NB4 (cell line): Measurements from ENCODE around the gene MAN2A2.

ENCODE experiments used
- DNase-seq: peaks from one replicate; pipeline ENCODE4 v3.0.0; 2010; ENCODE audit warnings: low read depth
- H3K4me3 ChIP-seq: one replicate; pipeline ENCODE4 v1.5.1; 2011; ENCODE audit warnings: mild to moderate bottlenecking, low read depth, low read length, moderate library complexity
- CTCF ChIP-seq: IDR thresholded peaks from one replicate; pipeline ENCODE4 v1.5.1; 2012; ENCODE audit warnings: low read depth, low read length
- MAX ChIP-seq: IDR thresholded peaks from 2 replicates; pipeline ENCODE4 v1.6.1; 2011; ENCODE audit warnings: low read depth, low read length
- MYC ChIP-seq: IDR thresholded peaks from 2 replicates; pipeline ENCODE4 v1.6.1; 2011; ENCODE audit warnings: low read depth, low read length
- POLR2A ChIP-seq: IDR thresholded peaks from 2 replicates; pipeline ENCODE4 v1.6.1; 2011; ENCODE audit warnings: mild to moderate bottlenecking; ENCODE audit not compliant: insufficient read length; ENCODE audit errors: extremely low read depth

Gene MAN2A2

GRCh38 chr15:90864507-90864906 lies 38.6 kb upstream of the MAN2A2 start:
- peak; percentile 28 for DNase-seq
- TF ChIP-seq MAX = no peak
- no peak for TF ChIP-seq POLR2A
- TF ChIP-seq MYC = no peak
- no peak for TF ChIP-seq CTCF
- no peak overlapping the region for H3K4me3 ChIP-seq

DNA sequence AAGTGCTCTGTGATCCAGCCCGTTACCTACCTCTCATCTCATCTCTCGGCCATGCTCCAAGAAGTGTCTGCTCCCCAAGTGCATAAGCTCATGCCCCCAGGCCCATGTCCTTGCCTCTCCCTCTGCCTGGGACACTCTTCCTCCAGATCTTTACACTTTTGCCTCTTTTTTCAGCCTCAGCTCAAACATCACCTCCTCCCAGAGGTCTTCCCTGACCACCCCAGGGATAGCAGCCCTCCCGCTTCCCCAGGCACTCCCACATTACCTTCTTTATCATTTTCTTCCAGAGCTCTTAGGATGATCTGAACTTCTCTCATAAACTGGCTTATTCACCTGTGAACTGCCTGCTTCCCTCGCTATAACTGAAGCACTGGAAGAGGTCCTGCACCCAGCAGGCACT lies 37.4 kb upstream of the MAN2A2 start:
- DNase-seq = no peak
- TF ChIP-seq CTCF = no peak
- no peak for TF ChIP-seq MYC
- TF ChIP-seq POLR2A = no peak
- TF ChIP-seq MAX = no peak
- H3K4me3 ChIP-seq = no peak overlapping the region

DNA sequence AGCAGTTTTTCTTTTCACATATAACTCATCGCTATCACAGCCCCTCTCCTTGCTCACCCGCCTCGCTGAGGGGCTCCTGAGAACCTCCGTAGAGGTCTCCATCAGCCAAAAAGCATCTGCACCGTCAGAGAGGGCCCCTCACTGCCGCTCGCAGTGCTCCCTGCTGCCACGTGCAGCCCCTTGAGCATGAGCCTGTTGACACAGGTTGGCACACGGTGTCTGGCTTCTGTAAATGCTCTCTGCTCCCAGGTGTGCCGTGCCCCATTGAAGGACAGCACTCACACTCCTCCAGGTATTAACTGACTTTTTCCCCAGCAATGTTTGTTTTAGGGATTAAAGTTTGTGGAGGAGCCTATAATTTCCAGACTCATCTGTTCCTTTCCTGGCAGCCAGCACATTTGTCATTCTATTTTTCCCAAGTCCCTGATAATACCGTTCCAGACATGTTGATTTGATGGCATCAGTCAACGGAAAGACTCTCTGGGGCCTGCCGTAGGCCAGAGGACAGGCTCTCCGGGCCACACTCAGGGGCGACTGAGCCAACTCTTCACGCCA lies 36.9 kb upstream of the MAN2A2 start:
- no peak for TF ChIP-seq CTCF
- no peak for TF ChIP-seq POLR2A
- no peak for TF ChIP-seq MYC
- TF ChIP-seq MAX = no peak
- no peak for DNase-seq

GRCh38 chr15:90866800-90867199 lies 36.3 kb upstream of the MAN2A2 start:
- no peak for TF ChIP-seq MYC
- no peak for TF ChIP-seq CTCF
- TF ChIP-seq POLR2A = no peak
- TF ChIP-seq MAX = no peak

More for the DNA sequence above, 36.9 kb upstream of the MAN2A2 start:
- H3K4me3 ChIP-seq = no peak overlapping the region

GRCh38 chr15:90868261-90868689 lies 34.8 kb upstream of the MAN2A2 start, which contains the start of gene FURIN:
Gene FURIN, plus strand, starts transcription at chr15:90868588. Its CDS starts 7,153 bp downstream, at chr15:90875741.
- H3K4me3 ChIP-seq = no peak within 1 kb of the TSS
- TF ChIP-seq MAX = no peak
- no peak for TF ChIP-seq POLR2A
- TF ChIP-seq MYC = no peak
- TF ChIP-seq CTCF = no peak
- no peak for DNase-seq

More at GRCh38 chr15:90866800-90867199, 36.3 kb upstream of the MAN2A2 start:
- no peak for DNase-seq
- H3K4me3 ChIP-seq = no peak overlapping the region

- TF ChIP-seq CTCF (no peak), MYC (no peak), MAX (no peak), POLR2A (no peak)
- DNase-seq = no peak
- no peak overlapping the region for H3K4me3 ChIP-seq
Measured at GRCh38 chr15:90869140-90869541, 34.0 kb upstream of the MAN2A2 start.
